Ovary (tissue), 9 donors: ENCODE results near the gene RASGEF1C. TPM values are rescaled to one million over a fixed set of nuclear protein-coding genes. Genes with fewer than 3 reads are reported as not detected.

ENCODE experiments used
- DNase-seq, 5 donors: peaks; one replicate each; pipeline ENCODE4 v3.0.0-alpha.2; 2019 to 2020
- H3K27ac ChIP-seq, 2 donors: fragments of 200-600 bp; one replicate each; pipeline versions ENCODE4 v1.5.1 to v1.8.0; 2019 to 2022
- H3K27me3 ChIP-seq: fragments of 200-600 bp; one replicate; pipeline ENCODE4 v1.8.0; 2022
- H3K36me3 ChIP-seq: fragments of 200-600 bp; sonication (generic); one replicate; pipeline ENCODE4 v1.5.1; 2019
- H3K4me1 ChIP-seq: one replicate; pipeline ENCODE4 v1.8.1; 2013; ENCODE audit warnings: mild to moderate bottlenecking, moderate library complexity; ENCODE audit not compliant: insufficient read depth
- H3K4me3 ChIP-seq: fragments of 200-600 bp; sonication (generic); one replicate; pipeline ENCODE4 v1.5.1; 2017
- H3K9me3 ChIP-seq, 2 donors: fragments of 200-600 bp in 1 of 2; sonication (generic) in 1 of 2; one replicate each; pipeline versions ENCODE4 v1.5.1 to v1.8.1; 2013 to 2019; ENCODE audit warnings: mild to moderate bottlenecking in 1 of 2, moderate library complexity in 1 of 2
- EP300 ChIP-seq: sonication (generic); formaldehyde crosslinking; IDR thresholded peaks from one replicate; pipeline ENCODE4 v1.6.1; 2017; ENCODE audit warnings: antibody characterized with exemption
- POLR2A ChIP-seq: fragments of 450-650 bp; IDR thresholded peaks from one replicate; pipeline ENCODE4 v1.6.1; 2017; ENCODE audit warnings: antibody characterized with exemption, mild to moderate bottlenecking, moderate library complexity
- WGBS, 3 donors: extraction: QIAGEN DNeasy Blood & Tissue Kit in 1 of 3; methylation state at CpG; one replicate each; pipeline versions ENCODE4 v1.1.5 to v1.1.7; 2013 to 2017; 5-methylcytosine and 5-hydroxymethylcytosine counted together
- intact Hi-C, 4 donors: fragments of 100-400 bp; cut with DNase I; formaldehyde crosslinking; loops; one replicate each; pipeline versions ENCODE4 v1.11.0 to v1.15.1; 2022 to 2023
- polyA plus RNA-seq, 2 donors: library from polyadenylated mRNA; stranded (reverse); fragments of 200-250 nt in 1 of 2; fragments of 350-450 nt in 1 of 2; fragmentation: Illumina TruSeq in 1 of 2; extraction: RNeasy Lipid Tissue Mini Kit (QIAGEN cat#74804) in 1 of 2; gene quantifications; one replicate each; pipeline ENCODE4 v1.2.3, GENCODE V29; 2013 to 2014
- total RNA-seq, 7 donors: library from RNA; depleted of rRNA in 2 of 7; stranded (reverse); fragments of >200 nt in 2 of 7; fragmentation: NEBNext Ultra II Directional in 3 of 7; extraction: Animal tissue kit (Norgen Biotek cat#: 25700) in 3 of 7; gene quantifications; one replicate each; pipeline versions ENCODE4 v1.1.0 to v1.2.4, GENCODE V29; 2016 to 2023
- TF ChIP-seq, protein P1 (sequence below), 3 donors: fragments of 450-650 bp in 2 of 3; fragments of 200-600 bp in 1 of 3; IDR thresholded peaks; one replicate each; pipeline versions ENCODE4 v1.5.1 to v1.8.0; 2016 to 2022; ENCODE audit warnings: antibody characterized with exemption in 3 of 3, mild to moderate bottlenecking in 1 of 3
- donor health status: DM: no; HTN: no; CAD: no; lungs with moderate emphysema.
- donor health status: DM: no; HTN: no; CAD: no.
- donor health status: Bipolar disorder and iron deficiency.
- donor health status: DM: yes; HTN: yes; CAD: no.
- donor health status: DM: no; HTN: no; CAD: no.
- donor health status: DM: yes; HTN: yes; CAD: no.

RASGEF1C gene
- total and polyA plus RNA-seq, 9 donors, result 0.13 to 0.97 (median 0.38) TPM; not detected in 2

DNA sequence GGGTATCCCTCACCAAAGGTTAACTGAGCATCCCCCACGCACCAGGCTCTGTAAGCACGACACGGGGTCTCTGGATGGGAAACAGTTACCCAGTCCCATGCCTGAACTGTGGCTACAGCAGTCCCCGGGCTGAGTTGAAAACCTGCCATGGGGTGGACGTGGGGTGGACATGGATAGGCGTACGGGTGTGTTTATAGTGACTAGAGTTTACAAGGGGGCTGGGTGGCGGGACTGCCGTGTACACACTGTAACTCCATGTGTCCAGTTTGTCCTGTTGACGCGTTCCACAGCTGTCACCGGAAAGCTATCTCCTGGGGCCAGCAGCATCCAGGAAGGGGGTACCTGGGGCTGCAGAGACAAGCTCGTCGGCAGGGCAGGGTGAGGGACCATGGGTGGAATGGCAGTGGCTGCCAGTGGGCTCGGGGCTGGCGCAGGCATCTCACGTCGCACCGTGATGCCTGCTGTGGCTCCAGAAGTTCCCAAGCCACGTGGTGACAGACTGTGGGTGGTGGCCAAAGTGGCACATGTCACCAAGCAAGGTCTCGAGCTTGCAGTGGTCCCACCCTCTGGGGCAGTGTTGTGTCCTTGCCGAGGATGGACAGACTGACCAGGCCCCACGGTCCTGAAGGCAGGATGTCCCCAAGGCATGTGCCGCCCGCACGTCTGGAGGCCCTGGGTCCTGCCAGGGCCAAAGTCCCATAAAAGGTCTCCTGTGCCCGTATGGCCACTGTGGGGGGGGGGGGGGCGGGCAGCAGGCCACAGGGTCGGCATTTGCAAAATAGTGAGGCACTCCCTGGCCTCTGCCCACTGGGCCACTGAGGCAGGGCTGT is 108.2 kb downstream of the RASGEF1C start:
- 81 to 87% (median 82%) methylated on average over 19 to 29 of the region's 29 CpGs for WGBS, 3 donors
- TF ChIP-seq, protein P1, sequence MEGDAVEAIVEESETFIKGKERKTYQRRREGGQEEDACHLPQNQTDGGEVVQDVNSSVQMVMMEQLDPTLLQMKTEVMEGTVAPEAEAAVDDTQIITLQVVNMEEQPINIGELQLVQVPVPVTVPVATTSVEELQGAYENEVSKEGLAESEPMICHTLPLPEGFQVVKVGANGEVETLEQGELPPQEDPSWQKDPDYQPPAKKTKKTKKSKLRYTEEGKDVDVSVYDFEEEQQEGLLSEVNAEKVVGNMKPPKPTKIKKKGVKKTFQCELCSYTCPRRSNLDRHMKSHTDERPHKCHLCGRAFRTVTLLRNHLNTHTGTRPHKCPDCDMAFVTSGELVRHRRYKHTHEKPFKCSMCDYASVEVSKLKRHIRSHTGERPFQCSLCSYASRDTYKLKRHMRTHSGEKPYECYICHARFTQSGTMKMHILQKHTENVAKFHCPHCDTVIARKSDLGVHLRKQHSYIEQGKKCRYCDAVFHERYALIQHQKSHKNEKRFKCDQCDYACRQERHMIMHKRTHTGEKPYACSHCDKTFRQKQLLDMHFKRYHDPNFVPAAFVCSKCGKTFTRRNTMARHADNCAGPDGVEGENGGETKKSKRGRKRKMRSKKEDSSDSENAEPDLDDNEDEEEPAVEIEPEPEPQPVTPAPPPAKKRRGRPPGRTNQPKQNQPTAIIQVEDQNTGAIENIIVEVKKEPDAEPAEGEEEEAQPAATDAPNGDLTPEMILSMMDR (IDR thresholded peaks at IDR 0.05), result no peak
- TF ChIP-seq EP300 (no peak), POLR2A (no peak)
- no peaks in the 10 kb centered on the region for H3K27me3 ChIP-seq

GRCh38 chr5:180099733-180100611 is 109.0 kb downstream of the RASGEF1C start:
- H3K27me3 ChIP-seq, result no peaks in the 10 kb centered on the region
- H3K36me3 ChIP-seq, result no peaks in the 10 kb centered on the region
- WGBS, 3 donors, result 84 to 87% (median 86%) methylated on average over 13 to 18 of the region's 18 CpGs
- TF ChIP-seq, protein P1 (IDR thresholded peaks at IDR 0.05), result no peak
- no peak for TF ChIP-seq POLR2A
- TF ChIP-seq EP300, result no peak
- H3K4me3 ChIP-seq, result no peak overlapping the region
- intact Hi-C loops, result no loop called here
- no peak for DNase-seq
- H3K4me1 ChIP-seq, result no peaks in the 10 kb centered on the region
- H3K27ac ChIP-seq, result no peak overlapping the region
- H3K9me3 ChIP-seq, result no peaks in the 10 kb centered on the region

More for the DNA sequence above, 108.2 kb downstream of the RASGEF1C start:
- no peak for DNase-seq
- no peaks in the 10 kb centered on the region for H3K36me3 ChIP-seq
- intact Hi-C loops, result no loop called here
- H3K4me1 ChIP-seq, result no peaks in the 10 kb centered on the region
- H3K9me3 ChIP-seq, result no peaks in the 10 kb centered on the region
- H3K27ac ChIP-seq, result no peak overlapping the region
- no peak overlapping the region for H3K4me3 ChIP-seq

DNA sequence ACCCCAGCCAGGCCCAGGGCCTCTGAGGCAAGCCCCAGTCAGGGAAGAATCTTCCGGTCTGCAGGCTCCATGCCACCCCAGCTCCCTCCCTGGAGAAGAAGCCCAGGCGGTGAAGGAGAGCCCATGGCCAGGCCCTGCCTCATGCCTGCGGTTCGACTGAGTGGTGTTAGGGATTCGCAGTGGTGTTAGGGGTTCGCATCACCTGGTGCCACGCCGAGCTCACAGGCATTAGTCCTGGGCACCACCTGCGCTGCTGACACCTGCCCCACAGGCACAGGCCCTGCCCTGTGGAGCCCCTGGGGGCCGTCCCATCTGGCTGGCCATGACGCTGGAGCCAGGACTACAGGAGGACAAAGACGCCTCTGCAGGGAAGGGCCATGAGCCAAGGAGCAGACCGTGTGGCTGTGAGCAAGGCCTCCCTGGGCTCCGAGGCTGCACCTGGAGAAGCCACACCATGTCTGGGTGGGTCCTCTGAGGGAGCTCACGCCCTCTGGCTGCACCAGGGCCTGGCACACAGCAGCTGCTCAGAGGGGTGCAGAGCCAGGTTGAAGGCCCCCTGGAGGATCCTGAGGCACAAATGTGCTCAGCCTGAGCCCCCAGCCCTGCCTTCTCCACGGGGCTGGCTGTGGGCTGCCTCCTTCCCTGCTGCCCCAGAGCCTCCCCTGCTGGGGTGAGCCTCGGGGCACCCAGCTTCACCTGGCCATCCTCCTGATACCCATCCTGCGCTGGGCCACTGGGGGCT is 109.8 kb downstream of the RASGEF1C start:
- H3K9me3 ChIP-seq, result no peaks in the 10 kb centered on the region
- TF ChIP-seq POLR2A (no peak), EP300 (no peak)
- TF ChIP-seq, protein P1 (IDR thresholded peaks at IDR 0.05), result no peak
- intact Hi-C loops, result no loop called here
- 82 to 87% (median 85%) methylated on average over 18 of the region's 18 CpGs for WGBS, 3 donors
- no peaks in the 10 kb centered on the region for H3K36me3 ChIP-seq
- H3K27ac ChIP-seq, result no peak overlapping the region
- no peak overlapping the region for H3K4me3 ChIP-seq
- no peaks in the 10 kb centered on the region for H3K4me1 ChIP-seq
- no peak for DNase-seq
- no peaks in the 10 kb centered on the region for H3K27me3 ChIP-seq

DNA sequence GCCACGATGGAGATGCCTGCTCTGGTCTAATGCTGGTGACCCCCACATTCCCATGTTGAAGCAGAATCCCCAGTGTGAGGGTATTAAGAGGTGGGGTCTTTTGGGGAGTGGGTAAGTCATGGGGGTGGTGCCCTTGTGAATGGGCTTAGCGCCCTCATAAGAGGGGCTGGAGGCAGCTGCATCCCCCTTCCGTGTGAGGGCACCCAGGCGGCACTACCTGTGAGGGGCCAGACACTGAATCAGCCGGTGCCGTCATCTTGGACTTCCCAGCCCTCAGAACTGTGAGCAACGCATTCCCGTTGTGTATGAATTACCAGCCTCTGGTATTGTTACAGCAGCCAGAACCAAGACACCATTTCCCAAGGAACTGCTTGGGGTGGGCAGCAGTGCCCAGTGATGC is 110.5 kb downstream of the RASGEF1C start:
- 90 to 91% (median 91%) methylated on average over 8 of the region's 8 CpGs for WGBS, 3 donors
- TF ChIP-seq EP300 (no peak), POLR2A (no peak)
- TF ChIP-seq, protein P1 (IDR thresholded peaks at IDR 0.05), result no peak
- H3K4me3 ChIP-seq, result no peak overlapping the region
- no peaks in the 10 kb centered on the region for H3K27me3 ChIP-seq
- intact Hi-C loops, result no loop called here
- DNase-seq, result no peak
- H3K36me3 ChIP-seq, result no peaks in the 10 kb centered on the region
- H3K9me3 ChIP-seq, result no peaks in the 10 kb centered on the region
- H3K4me1 ChIP-seq, result no peaks in the 10 kb centered on the region
- H3K27ac ChIP-seq, result no peak overlapping the region
